ENCODE measurements around the gene LINS1. TPM values are rescaled to one million over a fixed set of nuclear protein-coding genes. Genes with fewer than 3 reads are reported as not detected.

The LINS1 gene
- total and polyA plus RNA-seq, 2 of the 8 experiments (the other 6 are each of a cell fraction or from before 2014, with no cell fraction given) = 4.2 to 8.1 TPM

DNA sequence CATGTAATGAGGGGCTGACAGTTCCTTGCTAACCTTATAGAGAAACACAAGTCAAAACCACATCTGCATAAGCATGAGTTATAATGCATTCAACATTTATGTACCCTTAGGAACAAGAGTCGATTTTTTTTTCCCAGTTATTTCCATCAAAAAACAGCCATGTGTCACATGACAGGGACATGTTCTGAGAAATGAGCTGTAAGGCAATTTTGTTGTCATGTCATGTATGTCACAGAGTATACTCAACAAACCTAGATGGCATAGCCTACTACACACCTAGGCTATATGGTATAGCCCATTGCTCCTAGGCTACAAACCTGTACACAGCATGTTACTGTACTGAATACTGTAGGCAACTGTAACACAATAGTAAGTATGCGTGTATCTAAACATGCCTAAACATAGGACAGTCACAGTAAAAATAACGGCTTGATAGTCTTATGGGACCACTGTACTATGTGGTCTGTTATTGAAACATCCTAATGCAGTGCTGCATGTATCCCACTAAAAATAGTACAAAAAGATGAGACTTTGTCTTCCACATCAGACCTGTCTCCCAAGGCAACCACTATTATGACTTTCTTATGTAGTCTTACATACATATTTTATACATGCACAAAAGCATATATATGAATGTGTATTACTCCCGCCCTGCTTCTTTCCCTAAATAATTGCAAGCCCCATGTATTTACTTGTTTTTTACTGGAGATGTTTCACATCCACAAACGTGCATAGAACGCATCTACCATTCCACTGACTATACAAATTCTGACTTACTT, 34.9 kb downstream of the LINS1 start (continued):
- TF ChIP-seq, protein P1, sequence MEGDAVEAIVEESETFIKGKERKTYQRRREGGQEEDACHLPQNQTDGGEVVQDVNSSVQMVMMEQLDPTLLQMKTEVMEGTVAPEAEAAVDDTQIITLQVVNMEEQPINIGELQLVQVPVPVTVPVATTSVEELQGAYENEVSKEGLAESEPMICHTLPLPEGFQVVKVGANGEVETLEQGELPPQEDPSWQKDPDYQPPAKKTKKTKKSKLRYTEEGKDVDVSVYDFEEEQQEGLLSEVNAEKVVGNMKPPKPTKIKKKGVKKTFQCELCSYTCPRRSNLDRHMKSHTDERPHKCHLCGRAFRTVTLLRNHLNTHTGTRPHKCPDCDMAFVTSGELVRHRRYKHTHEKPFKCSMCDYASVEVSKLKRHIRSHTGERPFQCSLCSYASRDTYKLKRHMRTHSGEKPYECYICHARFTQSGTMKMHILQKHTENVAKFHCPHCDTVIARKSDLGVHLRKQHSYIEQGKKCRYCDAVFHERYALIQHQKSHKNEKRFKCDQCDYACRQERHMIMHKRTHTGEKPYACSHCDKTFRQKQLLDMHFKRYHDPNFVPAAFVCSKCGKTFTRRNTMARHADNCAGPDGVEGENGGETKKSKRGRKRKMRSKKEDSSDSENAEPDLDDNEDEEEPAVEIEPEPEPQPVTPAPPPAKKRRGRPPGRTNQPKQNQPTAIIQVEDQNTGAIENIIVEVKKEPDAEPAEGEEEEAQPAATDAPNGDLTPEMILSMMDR (IDR thresholded peaks at IDR 0.05; ENCODE audit: control extremely low read depth in 1 of 3, insufficient read depth in 1 of 3, low read depth in 1 of 3, low read length in 3 of 3) = no peak
- TF ChIP-seq BRCA1 (IDR thresholded peaks at IDR 0.05; ENCODE audit: low read depth, low read length) = no peak
- no peak for TF ChIP-seq EP300 (IDR thresholded peaks at IDR 0.05; ENCODE audit: borderline replicate concordance in 1 of 2, low read depth in 2 of 2, low read length in 2 of 2)
- TF ChIP-seq CEBPB (IDR thresholded peaks at IDR 0.05; ENCODE audit: low read depth, low read length) = no peak
- no peak for TF ChIP-seq KDM1A (IDR thresholded peaks at IDR 0.05; ENCODE audit: borderline replicate concordance, low read length)
- no peak for TF ChIP-seq RFX5 (IDR thresholded peaks at IDR 0.05; ENCODE audit: borderline replicate concordance, low read depth, low read length)
- no peak for TF ChIP-seq GTF2F1 (IDR thresholded peaks at IDR 0.05; ENCODE audit: borderline replicate concordance, low read depth, low read length)
- no peak for TF ChIP-seq ZNF274 (IDR thresholded peaks at IDR 0.05; ENCODE audit: borderline replicate concordance, extremely low read depth, low read length)

Measured in H1 (cell line).